Pons (tissue), 1 donor: ENCODE data around the gene GMEB2.
"Not testable (repeated sequence)": the region's sequence is repeated elsewhere in the genome, so short reads cannot be mapped to it uniquely, and the experiment has no call there.

Source experiments
- DNase-seq: peaks from one replicate; pipeline ENCODE4 v3.0.0-alpha.2; 2016; ENCODE audit warnings: low spot score

The GMEB2 gene

GRCh38 chr20:63560333-63560805 is 66.5 kb downstream of the GMEB2 start:
- no peak for DNase-seq

- DNase-seq: not testable (repeated sequence)
These were observed 67.2 kb downstream of the GMEB2 start for GRCh38 chr20:63559485-63560332.

- no peak for DNase-seq
These were observed 68.0 kb downstream of the GMEB2 start for GRCh38 chr20:63558804-63559484.

- no peak for DNase-seq
These were observed 69.4 kb downstream of the GMEB2 start for GRCh38 chr20:63557481-63557891.

GRCh38 chr20:63556873-63557478 is 69.9 kb downstream of the GMEB2 start:
- no peak for DNase-seq

GRCh38 chr20:63555661-63556381 is 71.1 kb downstream of the GMEB2 start:
- DNase-seq: no peak

- no peak for DNase-seq
These were observed 72.3 kb downstream of the GMEB2 start for GRCh38 chr20:63554361-63555278.

- no peak for DNase-seq
These were observed 73.0 kb downstream of the GMEB2 start, which contains the start of gene FNDC11 for GRCh38 chr20:63553933-63554290. FNDC11 (plus strand) TSS chr20:63554159; CDS start chr20:63555664, 1,505 bp downstream.

GRCh38 chr20:63553251-63553932 is 73.5 kb downstream of the GMEB2 start:
- DNase-seq: no peak

- no peak for DNase-seq
These were observed 74.2 kb downstream of the GMEB2 start for GRCh38 chr20:63552481-63553249.

- no peak for DNase-seq
These were observed 75.8 kb downstream of the GMEB2 start for GRCh38 chr20:63551068-63551467.

- DNase-seq: no peak
These were observed 77.1 kb downstream of the GMEB2 start for GRCh38 chr20:63549679-63550282.

- DNase-seq: no peak
These were observed 77.9 kb downstream of the GMEB2 start for GRCh38 chr20:63549019-63549418.

GRCh38 chr20:63548542-63548941 is 78.4 kb downstream of the GMEB2 start:
- no peak for DNase-seq

- DNase-seq: no peak
These were observed 79.0 kb downstream of the GMEB2 start, which contains the start of gene SRMS for GRCh38 chr20:63547725-63548480. SRMS (minus strand) TSS chr20:63547749; CDS start chr20:63547463, 286 bp downstream.

- DNase-seq: no peak
These were observed 79.8 kb downstream of the GMEB2 start for GRCh38 chr20:63546956-63547724.

GRCh38 chr20:63546256-63546955 is 80.5 kb downstream of the GMEB2 start:
- no peak for DNase-seq
